Effector CD8-positive, alpha-beta T cell (primary cell): Measurements from ENCODE around the gene FOXP3.
A peak's percentile ranks its signal among the peaks of the same experiment; 100 is the strongest.

Experiments
- DNase-seq: peaks from one replicate; lab custom pipeline; 2025; lab: John Stamatoyannopoulos, UW

FOXP3 gene

DNA sequence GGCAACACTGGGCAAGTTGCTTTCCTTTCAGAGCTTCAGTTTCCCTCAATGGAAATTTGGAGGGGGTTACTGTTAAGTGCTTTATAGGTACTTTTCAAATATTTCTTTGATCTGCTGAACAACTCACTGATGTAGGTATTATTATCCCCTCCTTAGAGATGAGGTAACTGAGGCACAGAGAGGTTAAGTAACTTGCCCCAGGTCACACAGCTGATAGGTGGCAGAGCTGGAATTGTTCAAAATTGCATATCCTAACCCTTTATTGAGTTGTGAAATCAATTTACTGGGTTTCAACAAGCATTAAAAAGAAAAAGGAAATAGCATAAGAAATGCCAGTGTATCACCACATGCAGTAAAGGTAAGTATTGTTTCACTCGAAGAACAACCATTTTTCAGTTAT, 11.7 kb upstream of the FOXP3 start:
- no peak for DNase-seq

DNA sequence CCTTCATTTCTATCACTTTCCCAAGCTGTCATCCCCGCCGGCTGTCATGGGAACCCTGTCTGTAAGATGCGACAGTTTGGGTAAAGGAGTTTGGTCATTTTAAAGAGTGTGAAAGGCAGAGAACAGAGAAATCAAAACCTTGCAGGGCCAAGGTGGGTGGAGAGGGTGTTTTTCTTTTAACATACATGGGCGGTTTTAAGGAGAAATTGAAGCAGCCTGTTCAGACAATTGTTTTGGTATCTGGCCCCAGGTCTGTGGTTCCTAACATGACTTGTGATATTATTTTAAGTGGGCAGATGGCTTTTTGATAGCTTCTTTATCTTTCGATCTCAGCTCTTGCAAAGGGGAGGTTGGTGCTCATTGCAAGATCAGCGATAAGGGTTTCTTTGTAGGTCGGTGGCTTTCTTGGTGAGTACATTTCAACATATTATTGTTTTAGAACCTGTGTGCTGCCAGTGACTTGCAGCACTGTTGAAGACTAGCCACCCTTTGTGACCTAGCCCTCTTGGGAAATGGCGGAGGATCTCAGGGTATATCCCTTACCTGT, 8.7 kb upstream of the FOXP3 start:
- DNase-seq: no peak

DNA sequence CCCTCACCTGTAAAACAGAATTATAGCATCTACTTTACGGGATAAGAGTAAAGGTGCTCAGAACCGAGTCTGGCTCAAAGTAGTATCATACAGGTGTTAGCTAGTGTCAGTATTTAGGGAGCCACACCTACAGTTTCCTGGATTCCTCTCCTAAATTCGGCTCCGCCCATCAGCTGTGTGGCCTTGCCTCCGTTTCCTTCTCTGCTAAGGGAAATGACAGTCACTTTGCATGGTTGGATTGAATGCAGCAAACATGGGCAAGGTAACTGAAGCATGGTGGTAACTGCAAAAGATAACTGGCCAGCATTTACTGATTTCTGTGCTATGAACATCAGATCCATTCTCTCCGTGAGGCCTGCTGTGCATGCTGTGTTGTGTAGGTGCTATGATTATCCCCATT, 7.9 kb upstream of the FOXP3 start:
- DNase-seq: no peak

DNA sequence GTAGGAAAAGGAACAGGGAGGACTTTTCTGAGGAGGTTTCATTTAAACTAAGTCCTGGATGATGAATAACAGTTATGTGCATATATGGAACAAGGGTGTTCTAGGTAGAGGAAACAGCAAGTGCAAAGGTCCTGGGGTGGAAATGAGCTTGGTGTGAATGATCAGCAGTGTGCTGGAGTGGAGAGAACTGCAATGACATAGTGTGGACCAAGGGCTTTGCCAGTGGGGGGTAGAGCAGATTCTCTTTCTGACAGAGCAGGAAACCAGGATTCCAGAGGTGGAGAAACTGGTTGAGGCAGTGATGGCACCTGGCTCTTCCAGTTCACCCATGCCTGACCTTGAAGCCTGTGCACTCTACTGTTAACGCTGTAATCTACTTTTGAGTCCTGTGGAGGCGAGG, 6.8 kb upstream of the FOXP3 start:
- no peak for DNase-seq

DNA sequence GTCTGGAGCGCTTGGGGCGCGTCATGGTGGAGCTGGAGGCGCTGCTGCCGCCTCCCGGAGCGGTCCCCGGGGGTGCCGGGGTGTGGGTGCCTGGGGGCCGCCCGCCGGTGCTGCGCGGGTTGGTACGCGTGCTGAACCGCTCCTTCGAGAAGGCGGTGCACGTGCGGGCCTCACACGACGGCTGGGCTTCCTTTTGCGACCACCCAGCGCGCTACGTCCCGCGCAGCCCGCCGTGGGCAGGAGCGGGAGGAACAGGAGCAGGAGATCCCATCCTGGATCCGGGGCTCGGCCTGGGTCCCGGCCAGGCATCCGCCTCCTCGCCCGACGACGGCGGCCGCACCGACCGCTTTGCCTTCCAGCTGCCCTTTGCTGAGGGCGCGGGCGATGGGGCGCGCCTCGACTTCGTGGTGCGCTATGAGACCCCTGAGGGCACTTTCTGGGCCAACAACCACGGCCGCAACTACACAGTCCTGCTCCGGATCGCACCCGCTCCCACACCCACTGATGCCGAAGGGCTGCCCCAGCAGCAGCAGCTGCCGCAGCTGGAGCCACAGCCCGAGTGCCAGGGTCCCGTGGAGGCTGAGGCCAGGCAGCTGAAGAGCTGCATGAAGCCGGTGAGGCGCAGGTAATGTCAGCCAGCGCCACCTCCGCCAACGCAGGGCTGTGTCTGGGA, 5.9 kb upstream of the FOXP3 start:
- DNase-seq: no peak

DNA sequence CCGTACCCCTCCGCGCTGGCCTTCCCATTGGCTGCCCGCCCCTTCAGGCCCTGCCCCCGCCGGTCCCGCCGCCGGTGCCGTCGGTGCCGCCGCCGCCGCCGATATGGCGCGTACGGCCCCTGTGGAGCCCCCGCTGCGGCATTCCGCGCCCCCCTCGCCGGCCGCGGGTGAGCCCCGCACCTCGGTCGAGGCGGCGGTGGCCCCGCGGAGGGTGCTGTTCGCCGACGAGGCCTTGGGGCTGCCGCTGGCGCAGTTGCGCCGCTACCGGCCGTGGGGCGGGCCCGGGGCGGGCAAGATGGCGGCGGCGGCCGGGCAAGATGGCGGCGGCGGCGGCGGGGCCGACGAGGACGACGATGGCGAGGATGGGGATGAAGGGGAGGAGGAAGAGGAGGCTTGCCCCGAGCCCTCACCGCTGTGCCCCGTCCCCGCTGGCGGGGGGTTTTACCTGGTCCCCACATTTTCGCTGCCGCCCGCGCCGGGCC, 5.3 kb upstream of the FOXP3 start, which contains the start of gene PPP1R3F:
PPP1R3F (plus strand) TSS at position 27 of the 482 bp plus-strand sequence; CDS start at position 104, 77 bp downstream.
- DNase-seq: no peak

DNA sequence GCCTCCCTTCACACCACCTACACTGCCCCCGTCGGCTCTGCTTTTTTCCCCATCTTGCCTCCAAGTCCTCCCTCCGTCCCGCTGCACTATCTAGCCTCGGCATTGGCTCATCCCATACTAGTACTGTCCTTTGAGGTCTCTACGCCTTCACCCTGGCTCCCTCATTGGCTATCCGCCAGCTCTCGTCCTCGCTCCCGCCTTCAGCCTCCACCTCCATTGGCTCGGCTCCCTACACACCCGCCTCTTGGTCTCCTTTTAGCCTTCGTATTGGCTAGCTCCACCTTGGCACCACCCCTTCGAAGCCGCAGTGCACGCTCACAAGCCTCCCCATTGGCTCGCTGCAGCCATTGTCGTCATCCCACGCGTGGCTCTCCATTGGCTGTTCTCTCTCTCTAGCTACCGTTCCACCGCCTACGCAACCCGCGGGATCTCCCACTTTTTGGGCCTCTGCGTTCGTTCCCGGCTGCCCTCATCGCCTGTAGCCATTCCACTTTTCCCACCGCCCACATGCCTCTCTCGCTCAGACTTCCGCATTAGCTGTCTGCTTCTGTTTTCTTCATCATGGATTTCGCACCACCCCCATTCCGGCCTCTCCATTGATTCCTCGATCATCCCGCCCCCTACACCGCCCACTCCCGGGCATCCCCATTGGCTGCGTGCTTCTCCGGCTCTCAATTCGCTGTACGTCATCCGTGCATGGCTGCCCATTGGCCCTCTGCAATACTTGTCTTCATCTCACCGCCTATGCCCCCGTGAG, 4.7 kb upstream of the FOXP3 start:
- DNase-seq: peak; percentile 88

DNA sequence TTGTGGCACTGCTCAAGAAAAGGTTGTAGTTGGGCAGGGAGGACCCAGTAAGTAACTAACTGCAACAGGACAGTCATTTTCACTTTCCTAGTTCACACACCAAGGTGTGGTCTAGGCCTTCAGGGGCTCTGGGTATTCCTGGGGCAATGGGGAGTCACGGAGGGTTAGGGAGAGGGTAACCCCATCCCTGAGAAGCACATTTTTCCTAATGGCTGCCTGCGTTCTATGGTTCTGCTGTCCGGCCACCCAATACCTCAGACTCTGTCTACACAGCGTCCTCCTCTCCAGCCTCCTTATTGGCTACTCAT, 4.1 kb upstream of the FOXP3 start:
- DNase-seq: no peak

DNA sequence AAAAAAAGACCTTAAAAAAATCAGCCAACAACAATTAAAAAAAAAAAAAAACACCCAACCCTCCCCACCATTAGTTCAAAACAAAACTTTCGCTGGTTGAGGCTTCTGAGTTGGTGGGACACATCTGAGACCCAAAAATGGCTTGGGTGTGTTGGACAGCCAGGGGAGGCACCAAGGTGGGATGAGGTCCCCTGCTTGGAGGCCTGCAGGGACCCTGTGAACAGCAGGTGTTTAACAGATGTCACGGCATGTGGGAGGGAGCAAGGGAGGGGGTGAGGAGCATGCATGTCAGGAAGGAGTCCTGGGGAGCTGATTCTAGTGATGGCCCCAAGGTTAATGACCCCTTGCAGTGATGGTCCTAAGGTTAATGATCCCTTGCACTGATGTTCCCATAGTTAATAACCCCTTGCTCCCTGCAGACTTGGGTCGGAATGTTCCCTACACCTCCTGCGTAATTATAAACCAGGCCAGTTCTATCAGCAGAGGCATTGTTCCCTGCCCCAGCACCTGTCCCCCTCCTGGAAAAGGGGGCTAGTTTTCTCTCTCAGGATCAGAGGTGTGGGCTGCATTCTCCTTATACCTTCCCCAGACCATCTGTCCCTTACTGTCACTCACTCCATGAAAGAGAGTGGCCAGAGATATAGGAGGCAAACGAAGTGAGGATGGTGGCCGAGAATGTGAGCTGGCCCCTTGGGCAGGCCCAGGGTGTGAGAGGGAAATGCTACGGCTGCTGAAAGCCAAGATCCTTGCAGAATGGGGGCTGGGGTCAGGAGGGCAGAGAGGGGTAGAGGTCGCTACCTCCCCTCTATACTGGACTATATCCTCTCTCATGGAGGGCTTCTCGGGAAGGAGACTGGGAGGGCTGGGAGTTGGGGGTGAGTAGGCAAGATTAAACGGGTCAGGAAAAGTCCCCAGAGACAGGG, 2.3 kb upstream of the FOXP3 start:
- no peak for DNase-seq

DNA sequence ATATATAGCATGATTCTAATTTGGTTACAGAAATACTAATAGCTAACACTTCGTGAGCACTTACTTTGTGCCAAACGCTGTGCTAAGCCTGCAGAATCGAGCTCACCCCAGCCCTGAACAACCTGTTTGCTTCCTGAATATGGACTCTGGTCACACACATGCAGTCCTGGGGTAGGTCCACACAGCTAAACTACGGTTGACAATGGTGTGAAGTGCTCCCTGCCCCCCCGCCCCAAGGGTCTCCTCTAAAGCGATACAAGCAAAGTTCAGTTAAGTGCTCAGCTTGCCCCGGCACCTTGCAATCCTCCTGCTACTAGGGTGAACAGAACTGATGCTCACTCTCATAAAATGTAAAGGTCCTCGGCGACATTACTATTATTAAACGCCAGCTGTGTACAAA, 879 bp downstream of the FOXP3 start:
- DNase-seq: no peak

DNA sequence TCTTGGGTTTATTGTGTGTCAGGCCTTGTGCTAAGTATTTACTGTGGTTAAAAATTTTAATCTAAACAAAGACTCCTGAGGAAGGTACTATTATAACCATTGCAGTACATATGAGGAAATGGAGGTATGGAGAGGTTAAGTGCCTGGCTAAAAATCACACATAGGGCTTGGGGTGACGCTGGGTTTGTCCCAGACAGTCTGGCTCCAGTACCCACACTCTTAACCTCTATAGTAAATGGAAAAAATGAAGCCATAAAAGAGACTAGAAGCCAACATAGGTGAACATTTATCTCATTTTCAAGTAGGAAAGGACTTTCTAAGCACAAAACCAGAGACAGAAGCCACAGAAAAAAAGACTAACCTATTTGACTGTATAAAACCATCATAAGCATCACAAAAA, 1.9 kb downstream of the FOXP3 start:
- DNase-seq: no peak

DNA sequence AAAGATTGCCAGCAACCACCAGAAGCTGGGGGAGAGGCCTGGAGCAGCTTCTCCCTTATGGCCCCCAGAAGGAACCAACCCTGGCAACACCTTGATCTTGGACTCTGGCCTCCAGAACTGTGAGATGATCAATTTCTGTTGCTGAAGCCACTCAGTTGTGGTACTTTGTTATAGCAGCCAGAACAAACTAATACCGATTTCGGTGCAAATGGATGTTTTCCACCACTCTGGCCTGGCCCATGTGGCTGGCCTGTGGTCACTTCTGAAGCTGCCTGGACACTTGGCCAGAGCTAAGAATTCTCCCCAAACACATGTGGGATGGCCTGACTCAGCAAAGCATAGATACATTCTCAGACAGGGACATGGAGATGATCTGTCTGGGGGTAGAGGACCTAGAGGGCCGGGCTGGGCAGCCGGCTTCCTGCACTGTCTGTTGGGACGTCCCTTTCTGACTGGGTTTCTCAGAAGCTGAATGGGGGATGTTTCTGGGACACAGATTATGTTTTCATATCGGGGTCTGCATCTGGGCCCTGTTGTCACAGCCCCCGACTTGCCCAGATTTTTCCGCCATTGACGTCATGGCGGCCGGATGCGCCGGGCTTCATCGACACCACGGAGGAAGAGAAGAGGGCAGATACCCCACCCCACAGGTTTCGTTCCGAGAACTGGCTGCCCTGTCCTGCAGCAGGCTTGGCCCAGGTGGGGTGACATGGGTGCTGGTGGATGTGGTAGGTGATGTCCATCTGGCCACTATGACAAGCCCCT, 4.1 kb downstream of the FOXP3 start:
- no peak for DNase-seq

DNA sequence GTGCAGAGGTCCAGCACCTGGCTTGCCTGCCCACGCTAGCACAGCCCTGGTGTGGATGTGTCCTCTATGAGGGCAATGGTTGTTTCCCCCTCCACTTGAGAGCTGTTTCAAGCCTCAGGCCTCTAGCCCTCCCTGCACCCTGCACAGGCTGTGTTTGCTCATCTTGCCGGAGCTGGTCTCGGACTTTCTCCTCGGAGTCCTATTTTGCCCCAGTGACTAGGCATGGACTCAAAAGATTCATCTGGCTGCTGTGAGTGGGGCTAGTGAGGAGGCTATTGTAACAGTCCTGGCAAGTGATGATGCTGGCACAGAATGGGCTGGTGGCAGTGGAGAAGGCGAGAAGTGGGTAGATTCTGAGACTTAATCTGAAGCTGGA, 5.8 kb downstream of the FOXP3 start:
- DNase-seq: no peak

DNA sequence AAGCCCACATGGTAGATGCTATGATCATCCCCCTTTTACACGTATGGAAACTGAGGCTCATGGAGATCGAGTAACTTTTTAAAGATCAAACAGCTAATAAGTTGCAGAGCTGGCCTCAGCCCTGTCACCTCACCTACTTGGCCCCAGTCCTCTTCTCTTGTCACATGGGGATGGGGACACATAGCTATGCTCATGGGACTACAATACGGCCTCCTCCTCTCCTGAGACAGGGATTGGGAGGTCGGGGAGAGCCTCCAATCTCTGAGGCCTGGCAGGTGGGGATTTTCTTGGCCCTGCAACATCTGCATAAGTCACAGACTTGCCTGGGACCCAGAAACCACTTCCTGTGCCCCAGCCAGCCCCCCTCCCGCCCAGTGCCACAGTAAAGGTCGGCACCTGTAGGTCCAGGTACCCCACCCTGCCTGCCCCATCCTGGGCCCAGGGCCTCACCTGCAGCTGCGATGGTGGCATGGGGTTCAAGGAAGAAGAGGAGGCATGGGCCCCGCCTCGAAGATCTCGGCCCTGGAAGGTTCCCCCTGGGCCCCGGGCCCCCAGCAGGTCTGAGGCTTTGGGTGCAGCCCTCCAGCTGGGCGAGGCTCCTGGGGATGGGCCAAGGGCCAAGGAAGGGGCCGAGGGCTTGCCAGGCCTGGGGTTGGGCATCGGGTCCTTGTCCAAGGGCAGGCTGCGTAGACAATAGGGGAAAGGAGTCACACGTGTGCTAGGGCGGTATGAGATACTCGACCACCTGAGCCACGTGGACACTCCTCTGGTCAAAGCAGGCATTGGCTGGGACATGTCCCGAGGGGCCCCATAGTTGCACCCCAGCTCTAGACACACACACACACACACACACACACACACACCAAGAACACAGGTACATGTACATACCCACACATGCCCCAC, 6.4 kb downstream of the FOXP3 start:
- DNase-seq: no peak

DNA sequence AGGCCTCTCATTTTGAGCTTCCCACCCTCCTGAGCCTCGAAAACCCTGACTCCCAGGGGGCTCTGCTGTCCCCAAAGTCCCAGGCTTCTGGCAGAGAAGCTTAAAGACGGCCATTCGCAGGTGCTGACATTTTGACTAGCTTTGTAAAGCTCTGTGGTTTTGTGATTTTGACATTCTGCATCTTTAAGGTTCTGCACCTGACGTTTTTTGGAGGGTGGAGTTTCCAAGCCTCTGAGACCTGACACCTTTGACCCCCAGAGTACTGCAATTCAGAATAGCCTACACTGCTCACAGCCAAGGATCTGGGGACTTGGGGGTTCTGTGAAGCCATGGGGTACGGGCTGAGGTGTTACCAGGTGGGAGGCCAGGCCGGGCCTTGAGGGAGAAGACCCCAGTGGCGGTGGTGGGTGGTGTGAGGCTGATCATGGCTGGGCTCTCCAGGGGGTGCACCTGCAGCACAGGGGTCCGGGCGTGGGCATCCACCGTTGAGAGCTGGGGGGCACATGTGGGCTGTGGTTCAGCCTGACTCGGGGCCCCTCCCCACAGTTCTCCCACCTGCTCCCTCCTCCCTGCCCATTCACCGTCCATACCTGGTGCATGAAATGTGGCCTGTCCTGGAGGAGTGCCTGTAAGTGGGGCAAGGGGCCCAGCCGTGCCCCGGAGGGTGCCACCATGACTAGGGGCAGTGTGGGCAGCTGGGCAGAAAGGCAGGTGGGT, 7.3 kb downstream of the FOXP3 start:
- no peak for DNase-seq

DNA sequence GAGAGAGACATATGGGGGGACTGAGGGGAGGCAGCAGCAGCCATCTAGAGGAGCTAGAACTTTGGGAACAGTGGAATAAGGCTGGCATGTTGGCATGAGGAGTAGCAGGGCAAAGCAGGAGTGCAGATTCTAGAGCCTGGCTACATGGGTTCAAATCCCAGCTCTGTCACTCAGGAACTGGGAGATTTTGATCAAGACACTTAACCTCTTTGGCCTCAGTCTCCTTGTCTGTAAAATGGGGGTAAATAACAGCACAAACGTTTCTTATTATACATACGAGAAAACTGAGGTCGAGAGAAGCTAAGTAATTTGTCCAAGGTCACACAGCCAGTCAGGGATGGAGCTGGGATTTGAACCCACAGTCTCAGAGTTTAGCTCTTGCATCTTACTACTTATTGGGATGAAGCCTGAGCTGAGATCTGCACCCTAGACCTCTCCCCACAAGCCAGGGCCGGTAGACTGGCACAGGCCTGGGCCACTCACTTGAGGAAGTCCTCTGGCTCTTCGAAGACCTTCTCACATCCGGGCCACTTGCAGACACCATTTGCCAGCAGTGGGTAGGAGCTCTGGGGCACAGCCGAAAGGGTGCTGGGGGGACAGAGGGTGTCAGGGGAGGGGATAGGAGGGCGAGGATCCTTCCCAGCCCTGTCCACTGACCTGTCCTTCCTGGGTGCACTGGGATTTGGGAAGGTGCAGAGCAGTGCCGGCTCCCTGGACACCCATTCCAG, 8.1 kb downstream of the FOXP3 start:
- no peak for DNase-seq

DNA sequence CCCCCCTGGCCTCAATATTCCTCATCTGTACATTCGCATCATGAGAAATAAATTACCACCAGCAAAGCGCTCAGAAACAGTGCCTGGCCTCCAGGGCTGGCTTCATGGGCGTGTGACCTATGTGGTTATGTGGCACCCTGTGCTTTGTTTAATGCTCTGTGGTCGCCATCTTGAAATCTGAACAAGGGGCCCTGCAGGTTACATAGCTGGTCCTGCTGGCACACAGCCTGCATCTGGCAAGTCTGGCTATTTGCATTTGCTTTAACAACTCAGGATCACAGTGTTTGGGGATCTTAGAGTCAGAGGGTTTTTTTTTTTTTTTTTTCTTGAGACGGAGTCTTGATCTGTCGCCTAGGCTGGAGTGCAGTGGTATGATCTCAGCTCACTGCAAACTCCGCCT, 9.9 kb downstream of the FOXP3 start:
- DNase-seq: no peak

DNA sequence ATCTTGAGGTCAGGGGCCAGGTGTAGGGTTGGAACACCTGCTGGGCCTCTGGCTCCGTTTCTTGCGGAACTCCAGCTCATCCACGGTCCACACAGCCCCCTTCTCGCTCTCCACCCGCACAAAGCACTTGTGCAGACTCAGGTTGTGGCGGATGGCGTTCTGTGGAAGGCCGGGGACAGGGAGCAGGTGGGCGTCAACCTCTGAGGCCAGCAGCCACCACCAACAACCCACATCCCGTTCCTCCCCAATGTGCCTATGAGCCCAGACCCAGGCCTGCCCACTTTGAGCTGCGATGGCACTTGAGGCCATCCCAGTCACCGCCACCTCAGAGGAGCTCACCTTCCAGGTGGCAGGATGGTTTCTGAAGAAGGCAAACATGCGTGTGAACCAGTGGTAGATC, 13.2 kb downstream of the FOXP3 start:
- no peak for DNase-seq

DNA sequence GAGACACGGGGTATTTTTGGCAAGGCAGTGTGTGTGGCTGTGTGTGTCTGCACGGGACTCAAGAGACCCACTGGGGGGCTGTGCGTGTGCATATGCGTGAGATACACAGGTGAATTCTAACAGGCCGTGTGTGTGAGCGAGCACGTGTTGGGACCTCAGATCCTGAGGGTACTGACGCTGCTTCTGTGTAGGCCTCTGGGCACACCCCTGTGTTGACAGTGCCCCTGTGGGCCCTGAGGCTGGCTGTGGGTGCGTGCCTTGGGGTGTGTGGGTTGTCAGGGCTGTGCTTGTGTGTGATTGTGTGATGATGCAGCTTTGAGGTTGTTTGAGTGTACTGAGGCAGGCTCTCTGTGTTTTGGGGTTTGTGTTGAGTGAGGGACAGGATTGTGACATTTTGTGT, 13.9 kb downstream of the FOXP3 start:
- DNase-seq: no peak
